Muscle layer of duodenum (tissue), 2 donors: ENCODE measurements around the gene PCBP3.
"Not testable (repeated sequence)": the region's sequence is repeated elsewhere in the genome, so short reads cannot be mapped to it uniquely, and the experiment has no call there.

Source experiments
- H3K27ac ChIP-seq: one replicate; pipeline ENCODE4 v1.7.0; 2013; ENCODE audit warnings: mild to moderate bottlenecking, low read length
- H3K27me3 ChIP-seq: one replicate; pipeline ENCODE4 v1.7.0; 2013; ENCODE audit warnings: low read depth, mild to moderate bottlenecking, control low read depth, low read length
- H3K36me3 ChIP-seq, 2 donors: one replicate each; pipeline ENCODE4 v1.7.0; 2013; ENCODE audit warnings: low read length in 2 of 2, control low read depth in 1 of 2, mild to moderate bottlenecking in 1 of 2; ENCODE audit not compliant: insufficient read depth in 2 of 2, control insufficient read depth in 1 of 2
- H3K4me1 ChIP-seq, 2 donors: one replicate each; pipeline ENCODE4 v1.7.0; 2013; ENCODE audit warnings: low read length in 2 of 2, mild to moderate bottlenecking in 2 of 2, control low read depth in 1 of 2, moderate library complexity in 1 of 2; ENCODE audit not compliant: insufficient read depth in 2 of 2, control insufficient read depth in 1 of 2
- H3K4me3 ChIP-seq, 2 donors: one replicate each; pipeline ENCODE4 v1.7.0; 2013; ENCODE audit warnings: low read length in 2 of 2, low read depth in 1 of 2, mild to moderate bottlenecking in 1 of 2
- H3K9me3 ChIP-seq, 2 donors: one replicate each; pipeline ENCODE4 v1.7.0; 2013; ENCODE audit warnings: low read length in 2 of 2, control low read depth in 1 of 2, mild to moderate bottlenecking in 1 of 2; ENCODE audit not compliant: control insufficient read depth in 1 of 2
- donor health status: healthy.

The PCBP3 gene

GRCh38 chr21:45885597-45885929 is 242.0 kb downstream of the PCBP3 start:
- no peaks in the 10 kb centered on the region for H3K36me3 ChIP-seq
- peaks cover 0 to 7% of the 10 kb centered on the region in 2 donors for H3K4me1 ChIP-seq
- H3K27ac ChIP-seq = peak overlapping the region; percentile 15
- no peak overlapping the region for H3K4me3 ChIP-seq
- H3K9me3 ChIP-seq = no peaks in the 10 kb centered on the region
- no peaks in the 10 kb centered on the region for H3K27me3 ChIP-seq

GRCh38 chr21:45885930-45886601 is 242.5 kb downstream of the PCBP3 start:
- not testable (repeated sequence) for H3K4me1 ChIP-seq, H3K9me3 ChIP-seq, H3K36me3 ChIP-seq, H3K4me3 ChIP-seq, H3K27me3 ChIP-seq
- H3K27ac ChIP-seq = peak overlapping the region; percentile 15

- no peaks in the 10 kb centered on the region for H3K36me3 ChIP-seq
- H3K4me1 ChIP-seq = peaks cover 2 to 14% of the 10 kb centered on the region in 2 donors
- H3K27me3 ChIP-seq = no peaks in the 10 kb centered on the region
- H3K9me3 ChIP-seq = no peaks in the 10 kb centered on the region
- no peak overlapping the region for H3K27ac ChIP-seq
- no peak overlapping the region for H3K4me3 ChIP-seq
Measured at GRCh38 chr21:45886610-45887026, 243.1 kb downstream of the PCBP3 start.

- no peaks in the 10 kb centered on the region for H3K27me3 ChIP-seq
- no peaks in the 10 kb centered on the region for H3K36me3 ChIP-seq
- no peak overlapping the region for H3K27ac ChIP-seq
- no peak overlapping the region for H3K4me3 ChIP-seq
- no peaks in the 10 kb centered on the region for H3K9me3 ChIP-seq
- H3K4me1 ChIP-seq = peaks cover 3 to 17% of the 10 kb centered on the region in 2 donors
Measured at GRCh38 chr21:45887120-45887611, 243.6 kb downstream of the PCBP3 start.

- Histone ChIP-seq H3K4me1 (peaks cover 3 to 21% of the 10 kb centered on the region in 2 donors), H3K9me3 (no peaks in the 10 kb centered on the region), H3K27ac (no peak overlapping the region)
Measured at GRCh38 chr21:45887788-45888187, 244.3 kb downstream of the PCBP3 start.

GRCh38 chr21:45888386-45889009 is 245.0 kb downstream of the PCBP3 start:
- H3K4me1 ChIP-seq = peaks cover 3 to 28% of the 10 kb centered on the region in 2 donors
- H3K36me3 ChIP-seq = no peaks in the 10 kb centered on the region
- H3K9me3 ChIP-seq = no peaks in the 10 kb centered on the region
- no peak overlapping the region for H3K27ac ChIP-seq
- H3K4me3 ChIP-seq = no peak overlapping the region
- H3K27me3 ChIP-seq = no peaks in the 10 kb centered on the region

More at GRCh38 chr21:45887788-45888187, 244.3 kb downstream of the PCBP3 start:
- Histone ChIP-seq H3K36me3 (no peaks in the 10 kb centered on the region), H3K4me3 (no peak overlapping the region), H3K27me3 (no peaks in the 10 kb centered on the region)

- Histone ChIP-seq H3K27ac (no peak overlapping the region), H3K4me1 (peaks cover 3 to 36% of the 10 kb centered on the region in 2 donors), H3K36me3 (no peaks in the 10 kb centered on the region)
Measured at GRCh38 chr21:45889256-45889655, 245.7 kb downstream of the PCBP3 start.

GRCh38 chr21:45889961-45890360 is 246.4 kb downstream of the PCBP3 start:
- H3K27ac ChIP-seq = no peak overlapping the region
- H3K27me3 ChIP-seq = no peaks in the 10 kb centered on the region
- no peaks in the 10 kb centered on the region for H3K36me3 ChIP-seq
- H3K4me1 ChIP-seq = peaks cover 3 to 40% of the 10 kb centered on the region in 2 donors
- no peak overlapping the region for H3K4me3 ChIP-seq
- no peaks in the 10 kb centered on the region for H3K9me3 ChIP-seq

More at GRCh38 chr21:45889256-45889655, 245.7 kb downstream of the PCBP3 start:
- H3K9me3 ChIP-seq = no peaks in the 10 kb centered on the region
- H3K27me3 ChIP-seq = no peaks in the 10 kb centered on the region
- H3K4me3 ChIP-seq = no peak overlapping the region

GRCh38 chr21:45891388-45892155 is 248.0 kb downstream of the PCBP3 start:
- Histone ChIP-seq H3K27me3 (no peaks in the 10 kb centered on the region), H3K4me3 (no peak overlapping the region), H3K4me1 (peaks cover 3 to 40% of the 10 kb centered on the region in 2 donors), H3K36me3 (no peaks in the 10 kb centered on the region), H3K9me3 (no peaks in the 10 kb centered on the region), H3K27ac (no peak overlapping the region)

- Histone ChIP-seq H3K36me3 (no peaks in the 10 kb centered on the region), H3K27me3 (no peaks in the 10 kb centered on the region), H3K4me1 (peaks cover 3 to 40% of the 10 kb centered on the region in 2 donors), H3K9me3 (no peaks in the 10 kb centered on the region), H3K4me3 (no peak overlapping the region), H3K27ac (no peak overlapping the region)
Measured at GRCh38 chr21:45892156-45892915, 248.8 kb downstream of the PCBP3 start.
